LNCaP clone FGC (cell line): ENCODE data around the gene FGGY.

ENCODE experiments used
- DNase-seq: peaks from one replicate; pipeline ENCODE4 v3.0.0-alpha.2; 2011; ENCODE audit warnings: low read depth
- H3K4me3 ChIP-seq: 2 replicates; pipeline ENCODE4 v1.5.1; 2011; ENCODE audit warnings: mild to moderate bottlenecking, low read depth, low read length, control low read depth
- CTCF ChIP-seq: IDR thresholded peaks from 2 replicates; pipeline ENCODE4 v1.5.1; 2012; ENCODE audit warnings: mild to moderate bottlenecking; ENCODE audit not compliant: control insufficient read depth, insufficient read depth; ENCODE audit errors: extremely low read depth

FGGY gene

DNA sequence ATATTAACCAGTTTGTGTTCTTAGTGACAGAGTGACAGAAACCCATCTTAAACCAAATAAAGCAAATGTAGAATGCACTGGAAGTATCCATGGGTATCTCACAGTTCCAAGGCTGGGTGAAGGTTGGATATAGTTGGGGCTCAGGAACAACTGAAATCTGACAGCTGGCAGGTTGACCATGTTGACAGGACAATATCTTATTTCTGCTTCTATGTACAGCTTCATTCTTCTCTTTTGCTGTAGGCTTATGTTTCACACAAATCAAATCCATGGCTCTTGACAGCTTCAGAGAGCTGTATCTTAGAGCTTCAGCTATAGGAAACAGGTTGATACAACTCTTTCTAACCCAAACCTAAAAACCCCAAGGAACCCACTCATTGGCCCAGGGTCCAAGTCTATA lies 34.3 kb upstream of the FGGY start:
- H3K4me3 ChIP-seq = no peak overlapping the region
- TF ChIP-seq CTCF = no peak
- no peak for DNase-seq

DNA sequence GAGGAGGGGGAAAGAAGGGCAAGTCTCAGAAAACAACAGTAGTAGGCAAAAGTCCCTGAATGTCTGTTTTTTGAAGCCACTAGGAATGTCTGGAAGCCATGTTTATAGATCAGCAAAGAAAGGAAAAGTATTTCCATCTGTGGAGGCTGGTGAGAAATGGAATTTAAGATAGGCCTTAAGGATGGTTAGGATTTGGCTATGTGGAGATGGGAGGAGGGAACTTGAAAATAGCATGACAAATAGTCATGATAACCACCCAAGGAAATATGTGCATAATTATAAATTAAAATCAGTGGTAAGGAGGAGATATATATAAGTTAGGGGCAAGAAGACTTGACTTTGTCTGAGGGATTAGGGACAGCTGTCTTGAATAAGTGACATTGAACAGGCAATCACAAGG lies 33.8 kb upstream of the FGGY start:
- H3K4me3 ChIP-seq = no peak overlapping the region
- DNase-seq = no peak
- TF ChIP-seq CTCF = no peak

DNA sequence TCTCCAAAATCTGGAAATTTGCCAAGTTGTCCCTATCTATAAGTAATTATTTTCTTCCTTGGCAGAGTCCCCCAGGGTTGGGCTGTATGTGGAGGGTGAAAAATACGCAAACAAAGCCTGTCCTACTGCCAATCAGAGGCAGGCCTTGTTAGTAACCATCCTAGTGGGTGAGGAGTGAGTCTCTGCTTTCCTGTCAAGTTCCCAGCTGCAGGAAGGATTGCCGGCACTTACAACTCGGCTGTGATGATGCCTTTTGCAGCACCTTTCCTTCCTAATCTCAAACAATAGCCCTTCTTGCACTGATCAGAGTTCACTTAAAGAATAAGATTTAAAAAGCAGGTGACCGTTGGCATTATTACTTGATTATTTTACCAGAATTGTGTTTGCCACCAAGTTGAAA lies 31.3 kb upstream of the FGGY start:
- TF ChIP-seq CTCF = no peak
- H3K4me3 ChIP-seq = no peak overlapping the region
- no peak for DNase-seq

DNA sequence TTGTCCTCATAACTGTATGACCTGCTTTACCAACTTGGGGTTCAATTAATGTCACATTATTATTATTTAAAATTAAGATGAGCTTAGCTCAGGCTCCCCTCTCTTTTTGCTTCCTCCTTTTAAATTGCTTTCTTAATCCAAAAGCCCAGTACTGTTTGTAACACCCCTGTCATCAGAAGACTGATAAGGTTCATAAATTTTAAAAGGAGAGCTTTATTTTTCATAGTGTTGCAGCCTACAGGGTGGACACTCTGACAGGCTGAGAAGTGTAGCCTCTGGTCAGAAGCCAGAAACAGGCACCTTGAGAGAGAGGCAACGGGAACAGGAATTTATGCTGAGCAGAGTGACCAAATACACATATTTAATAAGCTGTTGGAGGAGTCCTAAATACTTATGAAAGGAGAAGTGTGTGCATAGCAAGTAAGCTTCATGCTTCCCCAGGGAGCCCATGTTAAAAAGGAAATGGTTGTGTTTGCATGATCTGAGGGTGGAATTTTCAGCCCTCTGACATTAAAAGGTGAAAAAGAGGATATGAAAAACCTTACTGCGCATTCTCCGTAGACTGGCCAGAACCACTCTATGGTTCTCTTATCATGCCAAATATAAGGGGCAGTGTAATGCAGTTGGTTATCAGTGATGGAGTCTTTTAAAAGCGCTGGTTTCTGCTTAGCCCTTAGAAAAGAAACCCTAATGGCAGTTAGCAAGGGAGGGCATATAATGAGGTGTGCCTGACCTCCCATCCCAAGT lies 30.5 kb upstream of the FGGY start:
- no peak for DNase-seq
- no peak overlapping the region for H3K4me3 ChIP-seq
- TF ChIP-seq CTCF = no peak

- no peak for DNase-seq
- no peak for TF ChIP-seq CTCF
- no peak overlapping the region for H3K4me3 ChIP-seq
Measured at GRCh38 chr1:59266927-59267293, 30.0 kb upstream of the FGGY start.

DNA sequence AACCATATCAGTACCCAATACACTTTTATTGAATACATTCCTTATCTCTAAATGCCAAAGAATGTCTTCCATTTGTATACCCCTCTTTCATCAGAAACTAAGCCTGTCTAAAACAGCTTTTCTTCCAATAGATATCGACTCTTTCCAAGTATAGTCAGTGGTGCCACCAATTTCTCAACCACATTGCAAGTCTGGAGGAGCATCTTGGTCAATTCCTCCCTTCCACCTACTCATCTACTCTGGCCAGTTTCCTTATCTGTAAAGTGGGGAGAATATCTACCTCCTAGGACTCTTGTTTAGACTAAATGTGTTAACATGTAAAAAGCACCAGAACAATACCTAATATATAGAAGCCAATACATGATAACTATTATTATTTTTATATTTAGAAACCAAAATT lies 28.5 kb upstream of the FGGY start:
- DNase-seq = no peak
- TF ChIP-seq CTCF = no peak
- H3K4me3 ChIP-seq = no peak overlapping the region

GRCh38 chr1:59271561-59272260 lies 25.2 kb upstream of the FGGY start:
- no peak overlapping the region for H3K4me3 ChIP-seq
- no peak for DNase-seq

More at GRCh38 chr1:59271561-59272260, 25.2 kb upstream of the FGGY start:
- no peak for TF ChIP-seq CTCF
